Neuronal stem cell (in vitro differentiated cells): ENCODE measurements around the gene TIMM50.

ENCODE experiments used
- DNase-seq: peaks from one replicate; pipeline ENCODE4 v3.0.0-alpha.2; 2013; ENCODE audit warnings: low spot score
- H2AFZ ChIP-seq: one replicate; pipeline ENCODE4 v1.6.1; 2013; ENCODE audit warnings: mild to moderate bottlenecking, low read length, inconsistent platforms
- H2AK5ac ChIP-seq: 2 replicates; pipeline ENCODE4 v1.6.1; 2013; ENCODE audit warnings: low read depth, mild to moderate bottlenecking, inconsistent platforms, low read length, moderate library complexity, mixed read lengths
- H2BK120ac ChIP-seq: 2 replicates; pipeline ENCODE4 v1.6.1; 2013; ENCODE audit warnings: low read depth, mild to moderate bottlenecking, inconsistent platforms, low read length, moderate library complexity, mixed read lengths
- H2BK12ac ChIP-seq: one replicate; pipeline ENCODE4 v1.6.1; 2013; ENCODE audit warnings: low read length, inconsistent platforms
- H2BK15ac ChIP-seq: 2 replicates; pipeline ENCODE4 v1.6.1; 2013; ENCODE audit warnings: mild to moderate bottlenecking, low read length, inconsistent platforms, mixed read lengths
- H2BK5ac ChIP-seq: one replicate; pipeline ENCODE4 v1.6.1; 2013; ENCODE audit warnings: inconsistent platforms, mild to moderate bottlenecking, low read length, moderate library complexity
- H3K14ac ChIP-seq: one replicate; pipeline ENCODE4 v1.6.1; 2013; ENCODE audit warnings: low read length, inconsistent platforms
- H3K18ac ChIP-seq: 2 replicates; pipeline ENCODE4 v1.6.1; 2013; ENCODE audit warnings: low read length, inconsistent platforms
- H3K23ac ChIP-seq: 2 replicates; pipeline ENCODE4 v1.6.1; 2013; ENCODE audit warnings: low read depth, mild to moderate bottlenecking, mixed read lengths, low read length, inconsistent platforms; ENCODE audit not compliant: poor library complexity
- H3K27ac ChIP-seq: replicated peaks from 3 replicates; pipeline ENCODE4 v1.5.1; 2013; ENCODE audit warnings: low read length, inconsistent platforms
- H3K27me3 ChIP-seq, 3 experiments: 2 replicates each; pipeline ENCODE4 v1.6.1; 2013; ENCODE audit warnings: low read length in 3 of 3, mild to moderate bottlenecking in 2 of 3, inconsistent platforms in 1 of 3, low read depth in 1 of 3, mixed read lengths in 1 of 3, moderate library complexity in 1 of 3; ENCODE audit not compliant: control insufficient read depth in 3 of 3, insufficient read depth in 3 of 3
- H3K36me3 ChIP-seq, 2 donors: replicated peaks in 1 of 2; 2 replicates each; pipeline ENCODE4 v1.6.1; 2013; ENCODE audit warnings: low read length in 2 of 2; ENCODE audit not compliant: control insufficient read depth in 2 of 2, insufficient read depth in 2 of 2
- H3K4ac ChIP-seq: 2 replicates; pipeline ENCODE4 v1.6.1; 2013; ENCODE audit warnings: inconsistent platforms, mild to moderate bottlenecking, low read length, moderate library complexity
- H3K4me1 ChIP-seq, 2 donors: 1 replicate in 1 of 2; 2 replicates in 1 of 2; pipeline ENCODE4 v1.6.1; 2013; ENCODE audit warnings: low read length in 2 of 2, low read depth in 1 of 2; ENCODE audit not compliant: control insufficient read depth in 2 of 2, insufficient read depth in 1 of 2
- H3K4me2 ChIP-seq: one replicate; pipeline ENCODE4 v1.6.1; 2013; ENCODE audit warnings: mild to moderate bottlenecking, low read length, inconsistent platforms; ENCODE audit not compliant: insufficient read depth, poor library complexity, severe bottlenecking
- H3K4me3 ChIP-seq, 2 donors: 2 replicates each; pipeline ENCODE4 v1.5.1; 2013; ENCODE audit warnings: low read length in 2 of 2, mild to moderate bottlenecking in 2 of 2, inconsistent platforms in 1 of 2, moderate library complexity in 1 of 2
- H3K79me1 ChIP-seq: one replicate; pipeline ENCODE4 v1.6.1; 2013; ENCODE audit warnings: low read depth, mild to moderate bottlenecking, inconsistent platforms, low read length, moderate library complexity
- H3K9ac ChIP-seq: one replicate; pipeline ENCODE4 v1.6.1; 2013; ENCODE audit warnings: mild to moderate bottlenecking, low read depth, low read length, inconsistent platforms; ENCODE audit not compliant: poor library complexity
- H3K9me3 ChIP-seq, 2 donors: replicated peaks in 1 of 2; 2 replicates each; pipeline versions ENCODE3 to v1.6.1; 2013; ENCODE audit warnings: low read length in 2 of 2, mild to moderate bottlenecking in 2 of 2, inconsistent platforms in 1 of 2, low read depth in 1 of 2, mixed read lengths in 1 of 2, moderate library complexity in 1 of 2; ENCODE audit not compliant: control insufficient read depth in 2 of 2, insufficient read depth in 1 of 2
- H4K8ac ChIP-seq: one replicate; pipeline ENCODE4 v1.6.1; 2013; ENCODE audit warnings: low read depth, mild to moderate bottlenecking, inconsistent platforms, low read length, moderate library complexity
- H4K91ac ChIP-seq: one replicate; pipeline ENCODE4 v1.6.1; 2013; ENCODE audit warnings: low read length, low read depth, mild to moderate bottlenecking, inconsistent platforms; ENCODE audit not compliant: poor library complexity
- WGBS, 2 donors: extraction: QIAGEN DNeasy Blood & Tissue Kit; methylation state at CpG; one replicate each; pipeline ENCODE4 v1.1.7; 2013; ENCODE audit warnings: missing lambda C conversion rate in 2 of 2, mixed read lengths in 1 of 2; ENCODE audit not compliant: insufficient read length in 2 of 2, insufficient replicate concordance in 1 of 2; ENCODE audit errors: extremely low coverage in 2 of 2; 5-methylcytosine and 5-hydroxymethylcytosine counted together

TIMM50 gene

GRCh38 chr19:39438270-39438934 is 42.2 kb upstream of the TIMM50 start:
- H2BK15ac ChIP-seq, result no peak overlapping the region

GRCh38 chr19:39444598-39445195 is 35.9 kb upstream of the TIMM50 start:
- WGBS, 2 donors, result no CpG with 5 or more reads among the region's 17 CpGs
- Histone ChIP-seq H3K4me1 (peaks cover 3 to 6% of the 10 kb centered on the region in 2 donors), H2AFZ (peak overlapping the region; percentile 88), H4K8ac (no peak overlapping the region), H3K9me3 (no peaks in the 10 kb centered on the region), H2BK5ac (peak overlapping the region; percentile 42), H3K18ac (peak overlapping the region; percentile 84), H2BK120ac (no peak overlapping the region), H3K14ac (no peak overlapping the region), H4K91ac (no peak overlapping the region), H3K9ac (peak overlapping the region; percentile 17), H3K4ac (no peak overlapping the region), H2BK12ac (no peak overlapping the region), H3K4me3 (peak overlapping the region; percentile 97 to 98), H3K27ac (peak overlapping the region; percentile 71), H2BK15ac (no peak overlapping the region), H3K23ac (no peak overlapping the region), H3K79me1 (peaks cover 20% of the 10 kb centered on the region), H3K4me2 (peak overlapping the region; percentile 78), H2AK5ac (no peak overlapping the region), H3K27me3 (no peaks in the 10 kb centered on the region), H3K36me3 (peaks cover 8 to 33% of the 10 kb centered on the region in 2 donors)
- DNase-seq, result no peak

More at GRCh38 chr19:39438270-39438934, 42.2 kb upstream of the TIMM50 start:
- H2BK12ac ChIP-seq, result no peak overlapping the region
- WGBS, 2 donors, result no CpG with 5 or more reads among the region's 9 CpGs
- no peak overlapping the region for H3K9ac ChIP-seq
- no peak overlapping the region for H3K14ac ChIP-seq
- no peak overlapping the region for H2AFZ ChIP-seq
- no peak overlapping the region for H3K23ac ChIP-seq
- no peaks in the 10 kb centered on the region for H3K27me3 ChIP-seq
- H2BK120ac ChIP-seq, result no peak overlapping the region
- no peak overlapping the region for H4K8ac ChIP-seq
- H3K79me1 ChIP-seq, result peaks cover 11% of the 10 kb centered on the region
- no peak overlapping the region for H3K4me2 ChIP-seq
- no peak overlapping the region for H2BK5ac ChIP-seq
- H3K4ac ChIP-seq, result no peak overlapping the region
- no peak overlapping the region for H3K27ac ChIP-seq
- no peak overlapping the region for H4K91ac ChIP-seq
- peaks cover 3 to 9% of the 10 kb centered on the region in 2 donors for H3K4me1 ChIP-seq
- H3K4me3 ChIP-seq, result no peak overlapping the region
- H3K9me3 ChIP-seq, result no peaks in the 10 kb centered on the region
- no peak for DNase-seq
- H3K36me3 ChIP-seq, result peaks cover 13 to 16% of the 10 kb centered on the region in 2 donors
- H3K18ac ChIP-seq, result no peak overlapping the region
- no peak overlapping the region for H2AK5ac ChIP-seq

GRCh38 chr19:39445196-39446111 is 35.2 kb upstream of the TIMM50 start, which contains the start of gene SUPT5H:
Gene SUPT5H, plus strand, starts transcription at chr19:39445582. Its CDS starts 309 bp downstream, at chr19:39445891.
- Histone ChIP-seq H3K14ac (peak within 1 kb of the TSS; percentile 77), H3K18ac (peak within 1 kb of the TSS; percentile 93), H4K8ac (no peak within 1 kb of the TSS), H3K4ac (no peak within 1 kb of the TSS), H2BK120ac (no peak within 1 kb of the TSS), H3K4me2 (peak within 1 kb of the TSS; percentile 78), H2BK15ac (peak within 1 kb of the TSS; percentile 54), H4K91ac (no peak within 1 kb of the TSS), H3K9me3 (no peaks in the 10 kb centered on the region), H3K4me3 (peak within 1 kb of the TSS; percentile 97 to 98), H3K27me3 (no peaks in the 10 kb centered on the region), H2AFZ (peak within 1 kb of the TSS; percentile 88), H3K4me1 (peaks cover 3 to 6% of the 10 kb centered on the region in 2 donors), H3K79me1 (peaks cover 22% of the 10 kb centered on the region), H2BK5ac (peak within 1 kb of the TSS; percentile 42), H2BK12ac (no peak within 1 kb of the TSS), H3K27ac (peak within 1 kb of the TSS; percentile 71), H3K9ac (peak within 1 kb of the TSS; percentile 99), H3K36me3 (peaks cover 9 to 38% of the 10 kb centered on the region in 2 donors), H2AK5ac (peak within 1 kb of the TSS; percentile 77), H3K23ac (peak within 1 kb of the TSS; percentile 87)
- WGBS, 2 donors, result no CpG with 5 or more reads among the region's 68 CpGs
- peak; percentile 94 for DNase-seq
